Neural cell (in vitro differentiated cells): Measurements from ENCODE around the gene PRICKLE2.

ENCODE experiments used
- CTCF ChIP-seq: fragments of 450-650 bp; IDR thresholded peaks from 2 replicates; pipeline ENCODE4 v1.5.1; 2014; ENCODE audit warnings: antibody characterized with exemption, mild to moderate bottlenecking, moderate library complexity; ENCODE audit not compliant: poor library complexity, severe bottlenecking
- POLR2AphosphoS5 ChIP-seq: IDR thresholded peaks from 2 replicates; pipeline ENCODE4 v1.6.1; 2012
- TF ChIP-seq, protein P1 (sequence below): IDR thresholded peaks from 2 replicates; pipeline ENCODE4 v1.6.1; 2012; ENCODE audit warnings: borderline replicate concordance

GRCh38 chr3:64095802-64096201, 129.5 kb downstream of the PRICKLE2 start:
- TF ChIP-seq CTCF (no peak), POLR2AphosphoS5 (no peak)
- TF ChIP-seq, protein P1, sequence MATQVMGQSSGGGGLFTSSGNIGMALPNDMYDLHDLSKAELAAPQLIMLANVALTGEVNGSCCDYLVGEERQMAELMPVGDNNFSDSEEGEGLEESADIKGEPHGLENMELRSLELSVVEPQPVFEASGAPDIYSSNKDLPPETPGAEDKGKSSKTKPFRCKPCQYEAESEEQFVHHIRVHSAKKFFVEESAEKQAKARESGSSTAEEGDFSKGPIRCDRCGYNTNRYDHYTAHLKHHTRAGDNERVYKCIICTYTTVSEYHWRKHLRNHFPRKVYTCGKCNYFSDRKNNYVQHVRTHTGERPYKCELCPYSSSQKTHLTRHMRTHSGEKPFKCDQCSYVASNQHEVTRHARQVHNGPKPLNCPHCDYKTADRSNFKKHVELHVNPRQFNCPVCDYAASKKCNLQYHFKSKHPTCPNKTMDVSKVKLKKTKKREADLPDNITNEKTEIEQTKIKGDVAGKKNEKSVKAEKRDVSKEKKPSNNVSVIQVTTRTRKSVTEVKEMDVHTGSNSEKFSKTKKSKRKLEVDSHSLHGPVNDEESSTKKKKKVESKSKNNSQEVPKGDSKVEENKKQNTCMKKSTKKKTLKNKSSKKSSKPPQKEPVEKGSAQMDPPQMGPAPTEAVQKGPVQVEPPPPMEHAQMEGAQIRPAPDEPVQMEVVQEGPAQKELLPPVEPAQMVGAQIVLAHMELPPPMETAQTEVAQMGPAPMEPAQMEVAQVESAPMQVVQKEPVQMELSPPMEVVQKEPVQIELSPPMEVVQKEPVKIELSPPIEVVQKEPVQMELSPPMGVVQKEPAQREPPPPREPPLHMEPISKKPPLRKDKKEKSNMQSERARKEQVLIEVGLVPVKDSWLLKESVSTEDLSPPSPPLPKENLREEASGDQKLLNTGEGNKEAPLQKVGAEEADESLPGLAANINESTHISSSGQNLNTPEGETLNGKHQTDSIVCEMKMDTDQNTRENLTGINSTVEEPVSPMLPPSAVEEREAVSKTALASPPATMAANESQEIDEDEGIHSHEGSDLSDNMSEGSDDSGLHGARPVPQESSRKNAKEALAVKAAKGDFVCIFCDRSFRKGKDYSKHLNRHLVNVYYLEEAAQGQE, result no peak
